ENCODE results near the gene GRID2.

The GRID2 gene

GRCh38 chr4:93169966-93170365 lies 866.2 kb downstream of the GRID2 start:
- no peaks in the 10 kb centered on the region for H3K36me3 Mint-ChIP-seq (ENCODE audit: low read depth)
- no peak for TF ChIP-seq CTCF (IDR thresholded peaks at IDR 0.05; ENCODE audit: unreplicated experiment in 3 of 3)
- no peaks in the 10 kb centered on the region for H3K4me1 Mint-ChIP-seq
- no peaks in the 10 kb centered on the region for H3K27me3 Mint-ChIP-seq (ENCODE audit: low read depth)
- no peak overlapping the region for H3K27ac Mint-ChIP-seq
- H3K9me3 Mint-ChIP-seq, result no peaks in the 10 kb centered on the region
- H3K4me3 Mint-ChIP-seq, result no peak overlapping the region

- Mint-ChIP-seq H3K4me3 (no peak overlapping the region), H3K4me1 (peaks cover 5% of the 10 kb centered on the region)
These were observed 870.8 kb downstream of the GRID2 start for GRCh38 chr4:93174598-93174997.

GRCh38 chr4:93178279-93178678 lies 874.5 kb downstream of the GRID2 start:
- TF ChIP-seq CTCF (IDR thresholded peaks at IDR 0.05; ENCODE audit: unreplicated experiment in 3 of 3), result no peak
- Mint-ChIP-seq H3K27me3 (ENCODE audit: low read depth) (no peaks in the 10 kb centered on the region), H3K9me3 (no peaks in the 10 kb centered on the region), H3K27ac (no peak overlapping the region), H3K4me1 (peaks cover 6% of the 10 kb centered on the region), H3K4me3 (no peak overlapping the region), H3K36me3 (ENCODE audit: low read depth) (no peaks in the 10 kb centered on the region)

More at GRCh38 chr4:93174598-93174997, 870.8 kb downstream of the GRID2 start:
- no peak for TF ChIP-seq CTCF (IDR thresholded peaks at IDR 0.05; ENCODE audit: unreplicated experiment in 3 of 3)
- H3K9me3 Mint-ChIP-seq, result no peaks in the 10 kb centered on the region
- H3K36me3 Mint-ChIP-seq (ENCODE audit: low read depth), result no peaks in the 10 kb centered on the region
- no peaks in the 10 kb centered on the region for H3K27me3 Mint-ChIP-seq (ENCODE audit: low read depth)
- no peak overlapping the region for H3K27ac Mint-ChIP-seq

GRCh38 chr4:93179044-93179443 lies 875.3 kb downstream of the GRID2 start:
- no peaks in the 10 kb centered on the region for H3K27me3 Mint-ChIP-seq (ENCODE audit: low read depth)
- no peak overlapping the region for H3K27ac Mint-ChIP-seq
- no peaks in the 10 kb centered on the region for H3K9me3 Mint-ChIP-seq
- no peak for TF ChIP-seq CTCF (IDR thresholded peaks at IDR 0.05; ENCODE audit: unreplicated experiment in 3 of 3)
- H3K4me3 Mint-ChIP-seq, result no peak overlapping the region
- H3K36me3 Mint-ChIP-seq (ENCODE audit: low read depth), result no peaks in the 10 kb centered on the region
- peaks cover 14% of the 10 kb centered on the region for H3K4me1 Mint-ChIP-seq

- H3K4me3 Mint-ChIP-seq, result no peak overlapping the region
- no peaks in the 10 kb centered on the region for H3K9me3 Mint-ChIP-seq
- no peak overlapping the region for H3K27ac Mint-ChIP-seq
- TF ChIP-seq CTCF (IDR thresholded peaks at IDR 0.05; ENCODE audit: unreplicated experiment in 3 of 3), result no peak
- no peaks in the 10 kb centered on the region for H3K27me3 Mint-ChIP-seq (ENCODE audit: low read depth)
- H3K4me1 Mint-ChIP-seq, result peaks cover 16% of the 10 kb centered on the region
- H3K36me3 Mint-ChIP-seq (ENCODE audit: low read depth), result no peaks in the 10 kb centered on the region
These were observed 879.0 kb downstream of the GRID2 start for GRCh38 chr4:93182722-93183121.

GRCh38 chr4:93183576-93183975 lies 879.8 kb downstream of the GRID2 start:
- Mint-ChIP-seq H3K4me3 (no peak overlapping the region), H3K27ac (peak overlapping the region; percentile 51 to 65 (median 52)), H3K9me3 (no peaks in the 10 kb centered on the region), H3K4me1 (peaks cover 16% of the 10 kb centered on the region), H3K27me3 (ENCODE audit: low read depth) (no peaks in the 10 kb centered on the region), H3K36me3 (ENCODE audit: low read depth) (no peaks in the 10 kb centered on the region)
- no peak for TF ChIP-seq CTCF (IDR thresholded peaks at IDR 0.05; ENCODE audit: unreplicated experiment in 3 of 3)

Data from nephron (organoid).